GM03348 (cell line): ENCODE data around the gene ANO2.
"Not testable (repeated sequence)": the region's sequence is repeated elsewhere in the genome, so short reads cannot be mapped to it uniquely, and the experiment has no call there.

Experiments
- DNase-seq: peaks from one replicate; pipeline ENCODE4 v3.0.0; 2012; ENCODE audit warnings: low spot score

Gene ANO2

DNA sequence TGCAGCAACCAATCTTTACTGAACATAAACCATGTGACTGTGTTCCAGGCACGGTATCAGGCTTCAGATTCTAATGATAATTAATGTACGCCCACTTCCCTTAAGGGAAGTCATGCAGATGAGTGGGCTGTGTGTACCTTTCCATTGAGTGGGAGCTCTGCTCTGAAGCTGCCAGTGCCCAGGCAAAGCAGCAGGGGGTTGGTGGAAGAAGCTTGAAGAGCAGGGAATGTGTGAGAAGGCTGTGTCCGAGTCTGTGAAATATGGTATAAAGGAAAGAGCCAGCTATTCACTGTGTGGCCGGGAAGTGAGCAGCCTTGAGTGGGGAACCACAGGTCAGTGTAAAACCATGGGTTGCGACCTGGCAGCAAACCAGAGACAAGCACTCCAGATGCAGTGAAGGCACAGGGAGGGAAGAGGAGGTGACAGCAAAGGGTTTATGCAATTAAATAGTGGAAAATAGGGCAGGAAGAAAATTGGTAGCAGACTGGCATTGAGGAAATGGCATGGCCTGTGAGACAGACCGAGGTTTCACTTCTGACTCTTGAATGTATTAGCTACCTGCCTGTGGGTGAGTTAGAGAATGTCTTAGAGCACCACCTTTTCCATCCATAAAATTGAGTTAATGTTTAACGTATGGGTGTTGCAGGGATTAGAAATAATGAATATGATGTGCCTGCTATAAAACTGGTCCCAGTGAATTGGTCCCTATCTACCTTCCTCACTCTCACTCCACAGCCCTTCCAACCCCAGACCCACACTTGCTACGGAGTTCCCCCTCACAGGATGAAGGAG is 396.7 kb downstream of the ANO2 start:
- DNase-seq = no peak

DNA sequence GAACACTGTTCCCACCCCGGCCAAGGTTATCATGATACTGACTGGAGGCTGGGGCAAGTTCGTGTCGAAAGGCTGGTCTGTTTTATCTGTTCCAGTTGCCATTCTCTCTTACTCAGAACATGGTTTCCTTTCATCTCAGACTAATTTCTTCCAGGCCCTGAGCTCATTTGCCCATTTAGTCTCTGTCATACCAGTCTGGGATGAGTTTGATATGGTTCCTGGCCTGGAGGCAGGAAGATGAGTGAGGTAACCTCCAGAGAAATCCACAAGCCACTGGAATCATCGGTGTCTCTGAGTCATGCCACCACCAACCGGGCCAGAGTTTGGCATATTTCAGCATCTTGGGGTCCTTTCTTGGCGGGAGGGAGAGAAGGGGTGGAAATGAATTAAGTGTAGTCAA is 398.4 kb downstream of the ANO2 start:
- DNase-seq = peak; percentile 58

DNA sequence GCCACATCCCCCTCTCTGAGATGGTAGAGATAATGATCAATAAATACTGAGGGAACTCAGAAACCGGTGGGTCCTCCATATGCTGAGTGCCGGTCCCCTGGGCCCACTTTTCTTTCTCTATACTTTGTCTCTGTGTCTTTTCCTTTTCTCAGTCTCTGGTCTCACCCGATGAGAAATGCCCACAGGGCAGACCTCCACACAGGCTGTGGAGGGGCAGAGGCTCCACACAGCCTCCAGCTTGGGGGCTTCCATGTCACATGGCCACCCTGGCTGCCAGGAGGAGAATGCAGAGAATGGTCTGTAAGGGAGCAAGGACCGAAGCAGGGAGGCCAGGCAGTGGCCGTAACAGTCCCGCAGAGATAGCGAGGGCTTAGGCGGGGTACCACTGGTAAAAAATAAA is 407.3 kb downstream of the ANO2 start:
- DNase-seq = no peak

DNA sequence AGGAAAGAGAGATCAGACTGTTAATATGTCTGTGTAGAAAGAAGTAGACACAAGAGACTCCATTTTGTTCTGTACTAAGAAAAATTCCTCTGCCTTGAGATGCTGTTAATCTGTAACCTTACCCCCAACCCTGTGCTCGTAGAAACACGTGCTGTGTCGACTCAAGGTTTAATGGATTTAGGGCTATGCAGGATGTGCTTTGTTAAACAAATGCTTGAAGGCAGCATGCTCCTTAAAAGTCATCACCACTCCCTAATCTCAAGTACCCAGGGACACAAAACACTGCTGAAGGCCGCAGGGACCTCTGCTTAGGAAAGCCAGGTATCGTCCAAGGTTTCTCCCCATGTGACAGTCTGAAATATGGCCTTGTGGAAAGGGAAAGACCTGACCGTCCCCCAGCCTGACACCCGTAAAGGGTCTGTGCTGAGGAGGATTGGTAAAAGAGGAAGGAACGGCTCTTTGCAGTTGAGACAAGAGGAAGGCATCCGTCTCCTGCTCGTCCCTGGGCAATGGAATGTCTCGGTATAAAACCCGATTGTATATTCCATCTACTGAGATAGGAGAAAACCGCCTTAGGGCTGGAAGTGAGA is 407.9 kb downstream of the ANO2 start:
- DNase-seq = not testable (repeated sequence)

DNA sequence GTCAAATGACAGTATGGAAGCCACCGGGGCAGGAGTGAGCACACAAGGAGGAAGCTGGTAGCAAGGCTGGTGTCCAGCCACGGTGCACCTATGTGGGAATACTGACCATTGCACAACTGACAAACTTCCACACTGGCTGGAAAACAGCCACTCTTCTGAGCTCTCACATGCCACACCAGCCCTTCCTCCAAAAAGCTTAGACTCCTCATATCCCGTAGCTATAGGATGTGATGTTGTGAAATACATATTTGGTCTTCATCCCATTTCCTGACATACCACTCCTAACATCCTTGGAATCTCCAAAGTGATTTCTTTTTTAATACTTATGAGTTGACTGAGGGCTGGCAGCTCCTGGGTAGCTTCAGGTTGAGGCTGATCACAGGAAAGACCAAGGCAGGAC is 409.5 kb downstream of the ANO2 start:
- no peak for DNase-seq

DNA sequence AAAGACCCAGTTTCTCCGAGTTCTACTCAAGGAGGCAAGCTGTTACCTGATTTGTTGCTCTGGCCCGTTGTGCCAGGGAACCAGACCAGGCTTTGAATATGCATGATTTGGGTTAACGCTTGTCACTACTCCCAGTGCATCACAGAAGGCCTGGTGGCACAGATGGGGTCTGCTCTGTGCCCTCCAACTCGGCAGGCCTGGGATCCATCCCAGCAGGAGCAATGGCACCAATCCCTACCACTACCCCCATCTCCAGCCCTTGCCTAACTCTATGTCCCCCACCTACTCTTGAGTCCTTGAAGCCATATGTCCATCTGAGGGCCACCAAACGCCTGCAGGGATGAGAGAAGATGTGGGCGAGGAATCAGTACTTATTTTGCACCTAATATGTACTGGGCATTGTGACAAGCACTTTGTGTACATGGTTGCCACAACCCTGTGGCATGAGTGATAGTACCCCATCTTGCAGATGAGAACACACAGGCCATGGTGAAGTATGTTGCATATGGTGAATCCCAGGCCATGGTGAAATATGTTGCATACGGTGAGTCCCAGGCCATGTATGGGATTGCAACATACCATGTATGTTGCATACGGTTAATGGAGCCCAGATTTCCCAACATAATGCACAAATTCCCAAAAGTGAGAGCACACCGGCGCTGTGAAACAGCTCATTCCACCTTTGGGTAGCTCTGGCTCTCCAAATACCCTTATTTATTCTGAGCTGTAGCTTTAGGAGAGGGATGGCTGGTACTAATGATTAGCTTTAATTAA is 410.4 kb downstream of the ANO2 start:
- no peak for DNase-seq

DNA sequence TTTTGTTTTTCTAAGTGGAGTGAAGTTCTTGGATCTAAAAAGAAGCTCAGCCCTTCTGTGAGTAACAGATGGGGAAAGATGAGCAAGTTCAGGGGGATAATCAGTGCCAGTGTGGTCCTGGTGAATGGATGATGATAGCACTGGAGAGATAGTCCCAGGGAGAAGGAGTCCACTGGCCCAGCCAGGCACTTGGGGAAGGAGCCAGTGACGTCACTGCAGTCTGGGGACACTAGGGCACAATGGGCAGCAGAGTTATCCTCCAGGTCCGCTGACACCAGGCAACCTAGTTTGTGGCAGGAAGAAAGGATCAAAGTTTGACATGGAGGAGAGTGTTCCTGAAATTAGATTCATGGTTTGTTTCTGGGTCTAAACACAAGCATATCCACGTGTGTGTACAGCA is 411.7 kb downstream of the ANO2 start:
- no peak for DNase-seq

DNA sequence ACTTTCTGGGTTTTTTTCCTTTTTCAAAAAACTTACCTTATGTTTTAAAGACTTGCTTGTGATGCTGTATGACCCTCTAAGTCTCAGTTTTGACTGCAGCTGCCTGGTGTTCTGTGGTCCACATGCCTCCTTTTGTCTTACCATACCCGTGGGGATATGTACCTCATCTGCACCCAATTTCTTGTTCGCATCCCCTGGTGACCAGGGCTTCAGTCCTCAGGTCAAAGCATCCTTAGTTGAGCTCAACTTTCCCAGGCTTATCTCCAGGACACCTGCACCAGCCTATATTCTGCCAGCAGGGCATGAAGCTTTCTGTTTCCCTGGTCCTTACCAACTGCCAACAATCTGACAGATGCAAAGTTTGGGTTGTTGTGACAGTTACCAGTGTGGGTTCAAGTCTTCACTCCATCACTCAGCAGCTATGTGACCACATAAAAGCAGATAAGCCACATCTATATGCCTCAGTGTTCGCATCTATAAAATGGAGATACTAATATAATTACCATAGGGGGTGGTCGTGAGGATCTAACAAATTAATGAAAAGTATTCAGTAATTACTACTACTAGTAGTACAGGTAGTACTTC is 419.2 kb downstream of the ANO2 start:
- no peak for DNase-seq

DNA sequence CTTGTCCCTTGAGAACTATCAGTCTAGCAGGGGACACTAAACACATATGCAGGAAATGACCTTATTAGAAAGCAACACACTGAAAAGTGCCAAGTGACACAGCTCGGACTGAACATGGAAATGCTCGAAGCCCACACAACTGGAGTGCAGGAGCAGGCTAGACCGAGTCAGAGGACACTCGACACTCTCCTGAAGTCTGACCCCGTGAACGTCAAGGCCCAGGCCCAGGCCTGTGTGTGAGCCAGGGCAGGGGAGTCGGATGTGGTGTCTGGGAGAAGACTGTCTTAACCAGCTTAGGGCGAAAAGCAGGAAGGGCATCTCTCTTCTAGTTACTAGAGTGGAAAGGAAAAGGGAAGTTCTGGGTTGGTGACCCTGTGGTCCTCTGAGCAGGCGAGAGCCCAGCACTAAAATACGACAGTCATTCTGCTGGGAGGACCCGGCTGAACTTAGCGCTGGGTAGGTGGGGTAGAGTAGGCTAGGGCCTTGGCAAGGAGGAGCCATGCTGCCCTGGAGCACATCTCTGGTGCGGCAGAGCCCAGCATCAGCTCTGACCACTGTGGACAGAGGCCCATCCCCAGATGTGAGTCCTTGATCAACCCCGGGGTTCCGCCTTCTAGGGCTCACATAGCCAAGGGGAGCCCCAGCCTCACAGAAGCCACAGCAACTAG is 420.2 kb downstream of the ANO2 start:
- no peak for DNase-seq

DNA sequence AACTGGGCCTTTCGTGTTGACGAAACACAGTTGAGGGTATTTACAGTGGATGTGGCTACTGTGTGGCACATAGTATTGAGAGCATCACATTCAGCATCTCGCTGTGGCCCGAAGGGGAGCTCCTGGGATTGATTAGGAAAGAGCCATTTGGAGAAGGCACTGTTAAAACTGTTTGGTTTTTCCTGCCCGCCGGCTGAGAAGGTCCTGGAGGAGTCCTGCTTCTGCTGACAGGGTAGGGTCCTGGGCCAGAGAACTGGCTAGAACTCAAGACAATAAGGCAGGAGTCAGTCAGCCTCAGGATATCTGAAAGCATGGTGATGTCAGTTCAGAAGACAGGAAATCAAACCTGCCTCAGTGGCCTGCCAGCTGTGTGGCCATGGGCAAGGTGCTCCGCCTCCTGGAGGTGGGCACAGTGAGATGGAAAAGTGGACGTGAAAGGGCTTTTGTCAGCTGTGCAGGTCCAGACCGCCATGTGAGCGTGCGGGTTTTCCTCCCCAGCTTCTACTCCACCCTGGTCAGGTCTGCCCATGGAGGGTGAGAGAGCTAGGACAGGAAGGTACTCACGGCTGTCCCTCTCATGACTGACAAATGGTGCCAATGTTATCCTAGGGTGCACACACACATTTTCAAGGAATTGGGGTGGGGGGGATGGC is 420.8 kb downstream of the ANO2 start:
- DNase-seq = no peak

DNA sequence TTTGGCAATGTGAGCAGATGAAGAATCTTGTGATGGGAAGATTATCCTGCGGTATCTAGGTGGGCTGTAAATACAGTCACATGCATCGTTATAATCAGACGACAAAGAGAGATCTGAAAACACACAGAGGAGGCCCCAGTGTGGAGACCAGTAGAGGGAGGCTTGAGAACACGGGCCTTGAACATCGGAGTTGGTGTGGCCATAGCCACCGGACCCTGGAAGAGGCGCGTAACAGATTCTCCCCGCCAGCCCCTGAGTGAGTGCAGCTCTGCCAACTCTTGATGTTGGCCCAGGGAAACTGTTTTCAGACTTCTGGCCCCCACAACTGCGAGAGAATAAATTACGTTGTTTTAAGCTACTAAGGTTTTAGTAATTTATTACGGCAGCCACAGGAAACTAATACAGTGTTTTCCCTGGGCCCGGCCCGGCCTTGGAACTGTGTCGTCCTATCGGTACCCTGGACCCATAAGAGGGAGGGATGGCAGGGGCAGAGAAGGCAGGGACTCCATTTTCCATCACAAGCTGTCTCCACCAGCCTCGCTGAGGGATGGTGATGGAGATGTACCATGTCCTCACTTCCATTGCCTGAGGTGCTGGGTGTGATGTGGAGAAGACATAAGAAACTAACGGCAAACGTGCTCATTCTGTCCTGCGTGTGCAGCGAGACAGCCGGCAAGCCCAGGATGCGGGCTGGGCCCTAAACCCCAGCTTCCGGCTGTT is 421.5 kb downstream of the ANO2 start:
- DNase-seq = no peak

DNA sequence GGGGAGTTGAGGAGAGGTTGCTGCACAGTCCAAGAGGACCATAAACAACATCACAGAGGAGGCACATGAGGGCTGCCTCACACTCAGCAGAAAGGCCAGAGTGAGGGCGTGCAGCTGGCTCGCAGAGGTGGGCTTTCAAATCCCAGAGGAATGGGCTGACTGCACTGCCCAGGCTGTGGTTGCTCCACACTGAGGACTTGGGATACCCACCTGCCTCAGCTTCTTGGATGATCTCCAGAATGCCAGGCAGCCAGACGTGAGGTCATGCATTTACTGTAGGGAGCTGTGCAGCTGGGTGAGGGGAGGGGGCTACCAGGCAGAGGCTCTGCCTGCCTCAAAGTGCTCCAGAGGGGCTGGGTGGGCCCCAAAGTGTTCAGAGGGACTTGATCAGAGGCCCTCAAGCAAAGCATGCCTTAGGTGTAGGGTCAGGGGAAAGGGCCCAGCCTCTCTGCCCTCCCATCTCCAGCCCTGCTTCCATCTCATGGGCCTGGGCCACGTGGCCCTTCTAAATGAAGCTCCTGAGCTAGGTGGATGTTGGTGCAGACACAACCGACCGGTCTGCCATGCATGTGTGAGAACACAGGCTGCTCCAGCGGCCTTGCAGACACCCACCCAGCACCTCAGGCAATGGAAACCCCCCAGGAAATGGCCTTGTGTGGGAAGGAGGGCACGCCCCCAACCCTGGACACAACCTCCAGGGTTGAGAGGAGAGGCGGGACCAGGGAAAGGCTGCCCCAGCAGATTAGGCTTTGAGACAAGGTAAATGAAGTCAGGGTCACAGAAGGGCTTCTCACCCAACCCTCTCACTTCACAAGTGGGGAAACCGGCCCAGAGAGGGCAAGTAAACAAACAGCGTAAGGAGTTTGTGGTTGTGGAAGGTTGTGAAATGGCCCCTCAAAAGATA is 422.4 kb downstream of the ANO2 start:
- DNase-seq = no peak

DNA sequence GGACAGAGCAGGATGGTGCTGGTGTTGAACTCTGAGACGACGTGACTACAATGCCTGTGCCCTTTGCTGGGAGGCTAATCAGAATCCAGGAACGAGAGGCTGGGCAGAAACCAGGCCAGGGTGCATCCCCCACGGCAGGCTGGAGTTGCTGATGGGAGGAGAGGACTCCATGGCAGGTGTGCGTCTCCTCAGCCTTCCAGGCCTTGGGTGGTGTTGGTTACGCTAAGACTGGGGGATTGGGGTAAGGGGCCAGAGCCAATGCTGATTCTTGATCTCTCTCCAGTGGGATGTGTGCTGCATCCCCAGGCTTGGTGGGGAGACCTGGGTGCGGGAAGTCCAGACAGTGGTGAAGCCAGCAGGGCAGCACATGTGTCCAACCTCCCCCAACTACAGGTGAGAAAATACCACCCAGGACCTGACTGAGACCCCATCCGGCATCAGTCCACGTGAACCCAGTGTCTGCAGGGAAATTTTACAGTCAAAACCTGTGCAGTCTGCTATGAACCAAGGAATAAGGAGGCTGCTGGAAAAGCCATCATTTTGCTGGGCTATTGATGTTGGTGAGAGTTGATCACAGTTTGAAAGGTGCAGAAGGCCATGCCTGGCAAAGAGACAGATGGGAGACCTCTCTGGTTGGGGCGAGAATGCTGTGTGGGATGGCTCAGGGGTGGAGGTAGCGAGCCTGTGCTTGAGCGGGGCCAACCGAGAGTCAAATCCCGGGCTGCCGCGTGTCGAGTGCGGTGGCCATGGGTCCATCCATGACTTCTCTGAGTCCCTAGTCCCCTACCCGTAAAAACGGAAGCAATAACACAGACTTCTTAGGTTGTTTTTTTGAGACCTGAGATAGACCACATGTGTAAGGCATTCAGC is 423.4 kb downstream of the ANO2 start:
- DNase-seq = no peak

DNA sequence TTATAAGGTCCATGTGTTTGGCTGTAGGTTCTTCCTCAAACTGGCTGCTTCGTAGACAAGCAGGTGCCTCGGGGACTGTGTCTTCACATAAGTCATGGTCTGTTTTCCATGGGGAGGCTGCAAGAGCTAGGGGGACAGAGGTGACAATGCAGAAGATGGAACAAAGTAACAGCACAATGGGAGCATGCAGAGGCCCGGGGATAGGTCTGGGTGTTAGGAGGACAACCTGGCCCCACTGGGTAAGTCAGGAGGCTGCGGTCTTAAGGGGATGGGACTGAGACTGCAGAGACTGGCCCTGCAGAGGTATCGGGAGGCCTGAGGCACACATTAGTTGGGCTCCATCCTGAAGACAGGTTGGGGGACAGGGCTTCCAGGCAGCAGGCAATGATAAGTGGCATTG is 424.2 kb downstream of the ANO2 start:
- no peak for DNase-seq

DNA sequence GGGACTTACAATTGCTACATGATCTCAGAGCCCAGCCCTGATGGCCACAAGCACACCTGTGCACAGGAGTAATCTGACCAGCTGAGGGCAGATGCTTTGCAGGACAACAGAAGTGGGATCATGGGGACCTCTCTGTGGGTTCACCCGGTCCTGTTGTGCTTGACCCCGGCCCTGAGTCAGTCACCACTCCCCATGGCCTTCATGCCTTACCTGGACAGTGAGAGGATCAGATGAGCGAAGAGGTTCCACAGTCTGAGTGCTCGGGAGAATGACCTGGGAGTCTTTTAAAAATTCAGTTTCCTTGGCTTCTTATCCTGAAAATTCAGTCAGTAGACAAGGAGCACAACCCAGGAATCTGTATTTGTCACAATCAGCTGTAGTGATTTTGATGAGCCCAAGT is 425.0 kb downstream of the ANO2 start:
- DNase-seq = no peak

DNA sequence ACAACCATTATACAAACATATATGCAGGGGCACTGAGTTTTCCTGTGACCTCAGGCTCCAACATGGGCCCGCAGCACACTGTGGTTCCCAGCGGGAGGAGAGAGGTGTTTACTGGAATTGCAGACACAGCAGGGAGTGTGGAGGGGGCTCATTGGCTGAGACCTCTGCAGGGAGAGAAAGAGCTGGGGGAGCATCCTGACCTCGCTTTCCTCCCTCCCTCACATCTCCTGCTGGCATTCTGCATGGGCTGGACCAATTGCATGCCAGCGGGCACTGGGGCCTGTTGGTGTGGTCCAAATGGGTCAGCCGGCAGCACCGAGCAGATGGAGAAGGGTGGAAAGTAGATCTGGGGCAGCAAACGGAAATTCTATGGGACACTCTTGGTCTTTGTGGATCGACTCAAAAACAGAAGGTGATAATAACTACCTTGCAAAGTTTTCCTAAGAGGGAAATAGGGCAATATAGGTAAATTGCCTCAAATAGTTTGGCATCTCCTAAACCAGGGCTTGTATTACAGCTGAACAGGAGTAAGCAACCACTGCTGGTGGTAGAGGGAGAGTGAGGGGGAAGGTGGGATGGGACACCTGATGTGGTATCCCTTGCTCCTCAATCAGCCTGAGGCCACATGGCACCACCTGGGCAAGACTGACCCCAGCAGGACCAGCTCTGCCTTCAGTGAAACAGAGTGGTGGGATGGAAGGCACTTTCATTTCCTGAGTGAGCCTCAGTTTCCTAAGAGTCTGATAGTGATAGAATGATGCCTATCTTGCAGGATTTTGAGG is 426.3 kb downstream of the ANO2 start:
- no peak for DNase-seq

DNA sequence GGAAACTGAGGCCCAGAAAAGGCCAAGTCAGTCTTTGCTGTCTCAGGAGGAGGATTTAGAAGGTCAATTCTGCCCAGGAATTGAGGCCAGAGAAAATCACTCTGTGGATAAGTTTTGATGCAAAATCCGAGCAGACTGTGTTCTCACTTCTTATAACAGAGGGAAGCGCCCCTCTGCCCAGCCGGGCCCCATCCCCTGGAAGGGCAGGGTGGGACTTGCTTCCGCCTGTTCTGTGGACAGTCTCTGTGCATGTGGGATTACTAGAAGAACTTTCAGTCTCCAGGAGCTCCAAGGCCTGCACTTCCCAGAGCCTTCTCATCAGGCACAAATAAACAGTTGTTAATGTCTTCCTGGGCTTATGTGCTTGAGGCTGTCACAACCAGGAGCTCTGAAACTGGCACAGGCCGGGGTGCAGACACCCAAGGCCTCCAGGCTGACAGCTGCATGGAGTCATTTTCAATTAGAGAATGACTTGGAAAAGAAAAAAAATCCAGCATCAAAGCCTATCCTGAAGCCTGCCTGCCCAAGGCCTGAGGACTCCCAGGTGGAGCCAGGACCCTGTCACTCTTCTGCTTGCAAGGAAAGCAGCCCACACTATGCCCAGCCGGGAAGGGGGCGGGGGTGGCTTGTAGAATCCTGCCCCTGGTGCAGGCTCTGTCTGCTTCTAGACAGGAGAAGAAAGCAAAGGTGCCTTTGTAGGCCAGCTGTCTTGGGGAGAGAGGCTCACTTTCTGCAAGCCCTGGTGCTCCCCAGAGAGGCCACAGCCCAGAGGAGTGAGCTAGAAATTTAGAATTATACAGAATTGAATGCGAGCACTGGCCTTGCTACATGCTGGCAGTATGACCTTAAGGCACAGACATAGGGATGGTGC is 428.5 kb downstream of the ANO2 start:
- DNase-seq = no peak
